MCF 10A (cell line): ENCODE results near the gene DCAF12. TPM values are rescaled to one million over a fixed set of nuclear protein-coding genes. Genes with fewer than 3 reads are reported as not detected.

ENCODE experiments used
- BruUV-seq: library from RNA; stranded (reverse); fragments of 400-500 nt; replicated peaks from 2 replicates; lab custom pipeline; 2021; lab: Mats Ljungman, UMichigan
- CTCF ChIA-PET: fragments of 300-600 bp; sonication (Branson Sonifier 250); formaldehyde crosslinking; extraction: SDS; loops from one replicate; lab custom pipeline; 2021; ENCODE audit warnings: antibody characterized with exemption, inconsistent platforms; lab: Yijun Ruan, JAX
- POLR2A ChIA-PET: fragments of 300-600, 350-650 bp; sonication (Branson Sonifier 250); formaldehyde crosslinking; extraction: SDS; loops from one replicate; lab custom pipeline; 2020; ENCODE audit warnings: antibody characterized with exemption, inconsistent platforms; lab: Yijun Ruan, JAX
- DNase-seq: peaks from one replicate; pipeline ENCODE4 v3.0.0-alpha.2; 2018; ENCODE audit not compliant: unreplicated experiment
- H3K27ac Mint-ChIP-seq: one replicate; pipeline ENCODE4 v1.8.0; 2022; ENCODE audit warnings: mild to moderate bottlenecking, low read depth, mixed read lengths; ENCODE audit not compliant: unreplicated experiment
- H3K27me3 Mint-ChIP-seq: one replicate; pipeline ENCODE4 v1.8.0; 2022; ENCODE audit warnings: mixed read lengths; ENCODE audit not compliant: insufficient read depth, unreplicated experiment
- H3K36me3 Mint-ChIP-seq: one replicate; pipeline ENCODE4 v1.8.0; 2022; ENCODE audit warnings: mild to moderate bottlenecking, moderate library complexity, mixed read lengths; ENCODE audit not compliant: insufficient read depth, unreplicated experiment
- H3K4me1 Mint-ChIP-seq: one replicate; pipeline ENCODE4 v1.8.0; 2022; ENCODE audit warnings: mixed read lengths; ENCODE audit not compliant: insufficient read depth, unreplicated experiment
- H3K4me3 Mint-ChIP-seq: one replicate; pipeline ENCODE4 v1.8.0; 2022; ENCODE audit warnings: mild to moderate bottlenecking, moderate library complexity, mixed read lengths; ENCODE audit not compliant: unreplicated experiment
- H3K9me3 Mint-ChIP-seq: one replicate; pipeline ENCODE4 v1.8.0; 2022; ENCODE audit warnings: mixed read lengths; ENCODE audit not compliant: unreplicated experiment
- intact Hi-C: fragments of 100-400 bp; cut with micrococcal nuclease; formaldehyde crosslinking; loops from 2 replicates; pipeline ENCODE4 v1.14.1; 2022
- total RNA-seq: library from RNA; stranded (reverse); gene quantifications from 2 replicates; pipeline ENCODE4 v1.2.3, GENCODE V29; 2022
- TF ChIP-seq, protein P1 (sequence below): fragments of 200-600 bp; IDR thresholded peaks from one replicate; pipeline ENCODE4 v1.8.0; 2022; ENCODE audit warnings: antibody characterized with exemption, mild to moderate bottlenecking; ENCODE audit not compliant: unreplicated experiment

Gene DCAF12
- total RNA-seq, 1 experiment from 2014 or later = 39.8 TPM

DNA sequence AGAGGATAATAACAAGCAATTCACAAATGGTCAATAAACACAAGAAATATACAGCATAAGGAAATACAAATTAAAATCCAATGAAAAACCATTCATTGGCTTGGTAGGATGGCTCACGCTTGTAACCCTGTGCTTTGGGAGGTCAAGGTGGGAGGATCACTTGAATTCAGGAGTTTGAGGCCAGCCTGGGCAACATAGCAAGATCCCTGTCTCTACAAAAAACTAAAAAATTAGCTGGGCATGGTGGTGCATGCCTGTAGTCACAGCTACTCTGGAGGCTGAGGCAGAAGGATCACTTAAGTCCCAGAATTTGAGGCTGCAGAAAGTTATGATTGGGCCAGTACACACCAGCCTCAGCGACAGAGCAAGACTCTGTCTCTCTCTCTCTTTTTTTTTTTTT is 31.4 kb upstream of the DCAF12 start:
- ChIA-PET POLR2A (interaction anchor here (1.0 to 4.3 kb wide), 8 partner anchors 16 to 350 kb away, joined by 3 to 44 read pairs (median 4); partner anchors contain the start of genes DCAF12 and UBAP1), CTCF (interaction anchor here (0.6 to 2.8 kb wide), 4 partner anchors 17 to 95 kb away, joined by 3 to 11 read pairs (median 6); no protein-coding TSS in a partner anchor)
- BruUV-seq = no TSS peak
- no peak for DNase-seq
- H3K4me1 Mint-ChIP-seq = peaks cover 17% of the 10 kb centered on the region
- H3K27me3 Mint-ChIP-seq = no peaks in the 10 kb centered on the region
- H3K27ac Mint-ChIP-seq = peak overlapping the region; percentile 57
- intact Hi-C loops = loop anchor here (1.0 kb wide), 1 partner anchor 110 kb away; the partner anchor contains the start of gene UBAP2
- no peak overlapping the region for H3K4me3 Mint-ChIP-seq
- no peaks in the 10 kb centered on the region for H3K9me3 Mint-ChIP-seq
- TF ChIP-seq, protein P1, sequence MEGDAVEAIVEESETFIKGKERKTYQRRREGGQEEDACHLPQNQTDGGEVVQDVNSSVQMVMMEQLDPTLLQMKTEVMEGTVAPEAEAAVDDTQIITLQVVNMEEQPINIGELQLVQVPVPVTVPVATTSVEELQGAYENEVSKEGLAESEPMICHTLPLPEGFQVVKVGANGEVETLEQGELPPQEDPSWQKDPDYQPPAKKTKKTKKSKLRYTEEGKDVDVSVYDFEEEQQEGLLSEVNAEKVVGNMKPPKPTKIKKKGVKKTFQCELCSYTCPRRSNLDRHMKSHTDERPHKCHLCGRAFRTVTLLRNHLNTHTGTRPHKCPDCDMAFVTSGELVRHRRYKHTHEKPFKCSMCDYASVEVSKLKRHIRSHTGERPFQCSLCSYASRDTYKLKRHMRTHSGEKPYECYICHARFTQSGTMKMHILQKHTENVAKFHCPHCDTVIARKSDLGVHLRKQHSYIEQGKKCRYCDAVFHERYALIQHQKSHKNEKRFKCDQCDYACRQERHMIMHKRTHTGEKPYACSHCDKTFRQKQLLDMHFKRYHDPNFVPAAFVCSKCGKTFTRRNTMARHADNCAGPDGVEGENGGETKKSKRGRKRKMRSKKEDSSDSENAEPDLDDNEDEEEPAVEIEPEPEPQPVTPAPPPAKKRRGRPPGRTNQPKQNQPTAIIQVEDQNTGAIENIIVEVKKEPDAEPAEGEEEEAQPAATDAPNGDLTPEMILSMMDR = no peak
- peaks cover 6% of the 10 kb centered on the region for H3K36me3 Mint-ChIP-seq

DNA sequence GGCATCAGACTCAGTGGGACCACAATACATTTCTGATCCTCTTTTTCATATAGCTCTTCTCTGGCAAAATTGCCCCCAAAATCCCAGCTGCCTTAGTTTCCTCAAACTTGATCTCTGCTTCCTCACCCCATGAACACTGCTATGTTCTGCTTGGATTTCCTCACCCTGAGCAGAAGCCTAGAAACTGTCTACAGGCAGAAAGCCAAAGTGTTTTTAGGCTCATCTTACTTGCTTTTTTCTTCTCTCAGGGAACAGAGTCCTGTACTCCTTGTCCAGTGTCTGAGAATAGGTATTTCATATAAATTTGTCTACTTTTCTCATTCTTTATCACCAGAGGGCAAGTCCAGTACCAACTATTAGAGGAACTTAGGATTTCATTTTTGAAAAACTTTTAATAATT is 30.8 kb upstream of the DCAF12 start:
- H3K4me1 Mint-ChIP-seq = peaks cover 12% of the 10 kb centered on the region
- intact Hi-C loops = no loop called here
- POLR2A ChIA-PET = interaction anchor here (0.6 to 4.3 kb wide), 4 partner anchors 9 to 83 kb away, joined by 3 to 44 read pairs (median 5); partner anchors contain the start of genes DCAF12 and UBAP1
- no peaks in the 10 kb centered on the region for H3K9me3 Mint-ChIP-seq
- DNase-seq = no peak
- no peaks in the 10 kb centered on the region for H3K27me3 Mint-ChIP-seq
- H3K27ac Mint-ChIP-seq = peak overlapping the region; percentile 57
- H3K36me3 Mint-ChIP-seq = peaks cover 2% of the 10 kb centered on the region
- H3K4me3 Mint-ChIP-seq = no peak overlapping the region
- BruUV-seq = no TSS peak
- CTCF ChIA-PET = interaction anchor here (0.6 to 2.8 kb wide), 4 partner anchors 13 to 96 kb away, joined by 3 to 11 read pairs (median 6); no protein-coding TSS in a partner anchor
- TF ChIP-seq, protein P1 = no peak

DNA sequence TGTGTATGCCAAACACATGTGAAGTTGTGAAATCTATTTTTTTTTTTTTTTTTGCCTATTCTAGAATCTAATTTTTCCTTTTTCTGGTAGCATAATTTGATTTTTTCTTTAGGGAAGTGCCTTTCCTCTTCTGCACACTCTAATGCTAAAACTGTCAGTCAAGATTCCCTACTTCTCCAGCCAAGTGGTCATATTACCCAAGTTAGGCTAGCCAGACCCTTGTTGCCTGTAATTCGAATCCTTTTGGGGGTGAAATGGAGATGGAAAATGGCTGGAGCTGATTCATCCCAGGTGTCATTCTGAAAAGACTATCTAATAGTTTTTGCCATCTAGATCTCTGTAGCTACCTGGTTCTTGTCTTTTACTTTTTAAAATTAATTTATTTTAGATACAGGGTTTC is 27.6 kb upstream of the DCAF12 start:
- H3K27ac Mint-ChIP-seq = no peak overlapping the region
- CTCF ChIA-PET = no interaction called here
- BruUV-seq = no TSS peak
- no peaks in the 10 kb centered on the region for H3K36me3 Mint-ChIP-seq
- no peaks in the 10 kb centered on the region for H3K27me3 Mint-ChIP-seq
- TF ChIP-seq, protein P1 = no peak
- DNase-seq = no peak
- H3K4me1 Mint-ChIP-seq = peaks cover 10% of the 10 kb centered on the region
- POLR2A ChIA-PET = interaction anchor here (0.7 kb wide), 1 partner anchor 14 kb away, joined by 6 read pairs; no protein-coding TSS in a partner anchor
- H3K9me3 Mint-ChIP-seq = no peaks in the 10 kb centered on the region
- no peak overlapping the region for H3K4me3 Mint-ChIP-seq
- intact Hi-C loops = no loop called here

DNA sequence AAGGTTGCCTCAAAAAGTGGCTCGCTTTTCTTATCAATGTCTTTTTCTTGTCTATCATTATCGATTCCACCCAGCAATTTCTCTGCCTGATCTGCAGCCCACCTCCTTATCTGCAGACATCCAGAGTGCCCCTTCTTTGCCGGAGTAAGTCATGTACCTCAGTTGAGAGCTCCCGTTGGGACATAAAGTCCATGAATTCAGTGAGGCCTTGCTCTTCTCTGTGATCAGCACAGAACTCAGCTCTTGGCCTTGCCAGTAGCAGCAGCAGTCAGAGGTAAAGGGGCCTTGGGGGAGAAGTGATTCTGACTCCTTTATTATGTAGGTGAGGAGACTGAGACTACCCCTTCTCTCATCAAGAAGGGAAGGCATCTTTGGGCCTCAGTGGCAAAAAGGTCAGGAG is 24.9 kb upstream of the DCAF12 start:
- H3K27ac Mint-ChIP-seq = no peak overlapping the region
- CTCF ChIA-PET = interaction anchor here (0.7 to 1.0 kb wide), 3 partner anchors 9 to 340 kb away, joined by 3 to 6 read pairs (median 4); no protein-coding TSS in a partner anchor
- intact Hi-C loops = no loop called here
- H3K4me1 Mint-ChIP-seq = no peaks in the 10 kb centered on the region
- no peaks in the 10 kb centered on the region for H3K9me3 Mint-ChIP-seq
- no peak for DNase-seq
- no peaks in the 10 kb centered on the region for H3K27me3 Mint-ChIP-seq
- H3K36me3 Mint-ChIP-seq = no peaks in the 10 kb centered on the region
- POLR2A ChIA-PET = interaction anchor here (1.1 to 1.8 kb wide), 2 partner anchors 12 to 27 kb away, joined by 4 to 5 read pairs; partner anchors contain the start of gene UBAP1
- no TSS peak for BruUV-seq
- H3K4me3 Mint-ChIP-seq = no peak overlapping the region
- TF ChIP-seq, protein P1 = no peak
